GM23338 (cell line): ENCODE measurements around the gene TMEM135.

ENCODE experiments used
- CREB1 ChIP-seq: fragments of 250-450 bp; sonication (Bioruptor Pico); IDR thresholded peaks from 2 replicates; pipeline ENCODE4 v1.5.0; 2020; ENCODE audit warnings: low read depth, mild to moderate bottlenecking, moderate library complexity
- CTCF ChIP-seq, 2 experiments: fragments of 200-600 bp in 1 of 2; sonication (generic) in 1 of 2; conservative IDR thresholded peaks; 2 replicates each; pipeline versions ENCODE4 v1.5.1 to v1.6.1; 2016 to 2017; ENCODE audit warnings: antibody characterized with exemption in 2 of 2, low read depth in 2 of 2, mild to moderate bottlenecking in 2 of 2, moderate library complexity in 1 of 2
- ETS1 ChIP-seq: IDR thresholded peaks from 2 replicates; pipeline ENCODE4 v1.6.1; 2016; ENCODE audit warnings: antibody characterized with exemption
- EZH2 ChIP-seq: fragments of 200-600 bp; sonication (generic); IDR thresholded peaks from one replicate; pipeline ENCODE4 v1.8.0; 2017; ENCODE audit warnings: antibody characterized with exemption, mild to moderate bottlenecking, low read depth; ENCODE audit not compliant: unreplicated experiment
- EZH2phosphoT487 ChIP-seq: fragments of 200-600 bp; sonication (generic); IDR thresholded peaks from one replicate; pipeline ENCODE4 v1.8.1; 2018; ENCODE audit warnings: antibody characterized with exemption; ENCODE audit not compliant: unreplicated experiment
- JUNB ChIP-seq: IDR thresholded peaks from one replicate; pipeline ENCODE4 v1.6.1; 2016; ENCODE audit warnings: antibody characterized with exemption; ENCODE audit not compliant: unreplicated experiment
- NANOG ChIP-seq: IDR thresholded peaks from 2 replicates; pipeline ENCODE4 v1.6.1; 2016; ENCODE audit warnings: antibody characterized with exemption, borderline replicate concordance
- POLR2AphosphoS5 ChIP-seq: IDR thresholded peaks from 2 replicates; pipeline ENCODE4 v1.6.1; 2016; ENCODE audit warnings: antibody characterized with exemption, low read depth
- REST ChIP-seq: IDR thresholded peaks from one replicate; pipeline ENCODE4 v1.6.1; 2018; ENCODE audit warnings: antibody characterized with exemption; ENCODE audit not compliant: unreplicated experiment
- ZNF114 ChIP-seq: fragments of 250-450 bp; sonication (Bioruptor Pico); IDR thresholded peaks from 2 replicates; pipeline ENCODE4 v1.5.0; 2020; ENCODE audit warnings: mild to moderate bottlenecking, moderate library complexity
- ZNF331 ChIP-seq: fragments of 250-450 bp; sonication (Bioruptor Pico); IDR thresholded peaks from 2 replicates; pipeline ENCODE4 v1.5.0; 2020; ENCODE audit warnings: low read depth, mild to moderate bottlenecking, moderate library complexity

- TF ChIP-seq CTCF (conservative IDR thresholded peaks at IDR 0.05; ENCODE audit: low read depth in 2 of 2) (no peak), EZH2 (no peak), ZNF114 (no peak), CREB1 (no peak), POLR2AphosphoS5 (no peak), REST (no peak), EZH2phosphoT487 (no peak), JUNB (no peak), NANOG (no peak), ZNF331 (CRISPR knock-in tag) (no peak), ETS1 (no peak)
Measured at GRCh38 chr11:87254562-87254961, 216.8 kb downstream of the TMEM135 start.
